Activated CD4-positive, alpha-beta T cell treated with anti-CD3 and anti-CD28 coated beads, Interleukin-2, amount 50 U/mL, for 16 hours (primary cell): Measurements from ENCODE around the gene PLIN3.
A peak's percentile ranks its signal among the peaks of the same experiment; 100 is the strongest.
"Not testable (repeated sequence)": the region's sequence is repeated elsewhere in the genome, so short reads cannot be mapped to it uniquely, and the experiment has no call there.

Source experiments
- DNase-seq: peaks from one replicate; pipeline ENCODE4 v3.0.0-alpha.2; 2020

PLIN3 gene

GRCh38 chr19:4889034-4889815 lies 21.8 kb upstream of the PLIN3 start:
- DNase-seq = no peak

GRCh38 chr19:4887803-4888202 lies 20.3 kb upstream of the PLIN3 start:
- not testable (repeated sequence) for DNase-seq

- DNase-seq = not testable (repeated sequence)
Measured at GRCh38 chr19:4884993-4885392, 17.5 kb upstream of the PLIN3 start.

GRCh38 chr19:4882874-4883273 lies 15.4 kb upstream of the PLIN3 start:
- DNase-seq = not testable (repeated sequence)

GRCh38 chr19:4879041-4879440 lies 11.6 kb upstream of the PLIN3 start:
- no peak for DNase-seq

GRCh38 chr19:4878491-4878968 lies 11.1 kb upstream of the PLIN3 start:
- no peak for DNase-seq

- DNase-seq = no peak
Measured at GRCh38 chr19:4877753-4878490, 10.5 kb upstream of the PLIN3 start.

GRCh38 chr19:4873930-4874329 lies 6.5 kb upstream of the PLIN3 start:
- DNase-seq = no peak

- DNase-seq = no peak
Measured at GRCh38 chr19:4871711-4872110, 4.2 kb upstream of the PLIN3 start.

GRCh38 chr19:4870025-4870700 lies 2.7 kb upstream of the PLIN3 start:
- DNase-seq = peak; percentile 64

GRCh38 chr19:4868286-4868834 lies 893 bp upstream of the PLIN3 start:
- DNase-seq = no peak

- no peak for DNase-seq
Measured at GRCh38 chr19:4866595-4867424, 657 bp downstream of the PLIN3 start.

GRCh38 chr19:4861147-4861546 lies 6.3 kb downstream of the PLIN3 start:
- no peak for DNase-seq

GRCh38 chr19:4859697-4860096 lies 7.8 kb downstream of the PLIN3 start:
- no peak for DNase-seq

GRCh38 chr19:4856468-4856867 lies 11.0 kb downstream of the PLIN3 start:
- DNase-seq = not testable (repeated sequence)

- not testable (repeated sequence) for DNase-seq
Measured at GRCh38 chr19:4853506-4853905, 14.0 kb downstream of the PLIN3 start.

GRCh38 chr19:4852484-4852883 lies 15.0 kb downstream of the PLIN3 start:
- DNase-seq = no peak

GRCh38 chr19:4851551-4852290 lies 15.7 kb downstream of the PLIN3 start:
- peak; percentile 65 for DNase-seq

- DNase-seq = no peak
Measured at GRCh38 chr19:4849019-4849418, 18.4 kb downstream of the PLIN3 start.

- DNase-seq = no peak
Measured at GRCh38 chr19:4847190-4847973, 20.1 kb downstream of the PLIN3 start.

GRCh38 chr19:4845975-4846374 lies 21.5 kb downstream of the PLIN3 start:
- not testable (repeated sequence) for DNase-seq
